Inflammatory macrophage treated with lipopolysaccharide for 4 hours (primary cell): ENCODE results near the gene SEPTIN12.

Experiments
- DNase-seq: peaks from one replicate; pipeline ENCODE4 v3.0.0-alpha.2; 2020

The SEPTIN12 gene

GRCh38 chr16:4783251-4783950, 4.7 kb downstream of the SEPTIN12 start:
- no peak for DNase-seq

GRCh38 chr16:4780235-4780634, 7.9 kb downstream of the SEPTIN12 start:
- no peak for DNase-seq

- DNase-seq, result no peak
These were observed 10.1 kb downstream of the SEPTIN12 start for GRCh38 chr16:4778050-4778392.

- no peak for DNase-seq
These were observed 10.7 kb downstream of the SEPTIN12 start for GRCh38 chr16:4777339-4778049.

- DNase-seq, result no peak
These were observed 11.9 kb downstream of the SEPTIN12 start for GRCh38 chr16:4776141-4776705.

- no peak for DNase-seq
These were observed 13.1 kb downstream of the SEPTIN12 start for GRCh38 chr16:4775005-4775404.

GRCh38 chr16:4772351-4772750, 15.8 kb downstream of the SEPTIN12 start:
- no peak for DNase-seq

- DNase-seq, result no peak
These were observed 16.5 kb downstream of the SEPTIN12 start for GRCh38 chr16:4771646-4772045.

- DNase-seq, result no peak
These were observed 18.9 kb downstream of the SEPTIN12 start for GRCh38 chr16:4769306-4769638.

GRCh38 chr16:4768549-4769305, 19.4 kb downstream of the SEPTIN12 start:
- DNase-seq, result peak; percentile 95

- peak; percentile 55 for DNase-seq
These were observed 20.1 kb downstream of the SEPTIN12 start for GRCh38 chr16:4767872-4768548.

- DNase-seq, result peak; percentile 97
These were observed 21.1 kb downstream of the SEPTIN12 start, which contains the start of gene ZNF500 for GRCh38 chr16:4766875-4767628. TSS of gene ZNF500 (minus strand) at chr16:4767162. CDS start at chr16:4765978, 1,184 bp downstream.

GRCh38 chr16:4765511-4766474, 22.4 kb downstream of the SEPTIN12 start:
- no peak for DNase-seq

- peak; percentile 23 for DNase-seq
These were observed 24.4 kb downstream of the SEPTIN12 start for GRCh38 chr16:4763791-4764190.

- DNase-seq, result no peak
These were observed 25.9 kb downstream of the SEPTIN12 start for GRCh38 chr16:4762205-4762604.

GRCh38 chr16:4760221-4760910, 27.8 kb downstream of the SEPTIN12 start:
- DNase-seq, result no peak

- no peak for DNase-seq
These were observed 32.5 kb downstream of the SEPTIN12 start for GRCh38 chr16:4755687-4756086.

- no peak for DNase-seq
These were observed 33.3 kb downstream of the SEPTIN12 start for GRCh38 chr16:4754865-4755264.

GRCh38 chr16:4753227-4753626, 34.9 kb downstream of the SEPTIN12 start:
- DNase-seq, result no peak
